CD4-positive, alpha-beta T cell treated with Interleukin-12 subunit alpha and Interleukin-12 subunit beta, for 1 hour (primary cell): ENCODE results near the gene TNNT1.
"Not testable (repeated sequence)": the region's sequence is repeated elsewhere in the genome, so short reads cannot be mapped to it uniquely, and the experiment has no call there.

Source experiments
- DNase-seq: peaks from one replicate; pipeline ENCODE4 v3.0.0-alpha.2; 2020

Gene TNNT1

DNA sequence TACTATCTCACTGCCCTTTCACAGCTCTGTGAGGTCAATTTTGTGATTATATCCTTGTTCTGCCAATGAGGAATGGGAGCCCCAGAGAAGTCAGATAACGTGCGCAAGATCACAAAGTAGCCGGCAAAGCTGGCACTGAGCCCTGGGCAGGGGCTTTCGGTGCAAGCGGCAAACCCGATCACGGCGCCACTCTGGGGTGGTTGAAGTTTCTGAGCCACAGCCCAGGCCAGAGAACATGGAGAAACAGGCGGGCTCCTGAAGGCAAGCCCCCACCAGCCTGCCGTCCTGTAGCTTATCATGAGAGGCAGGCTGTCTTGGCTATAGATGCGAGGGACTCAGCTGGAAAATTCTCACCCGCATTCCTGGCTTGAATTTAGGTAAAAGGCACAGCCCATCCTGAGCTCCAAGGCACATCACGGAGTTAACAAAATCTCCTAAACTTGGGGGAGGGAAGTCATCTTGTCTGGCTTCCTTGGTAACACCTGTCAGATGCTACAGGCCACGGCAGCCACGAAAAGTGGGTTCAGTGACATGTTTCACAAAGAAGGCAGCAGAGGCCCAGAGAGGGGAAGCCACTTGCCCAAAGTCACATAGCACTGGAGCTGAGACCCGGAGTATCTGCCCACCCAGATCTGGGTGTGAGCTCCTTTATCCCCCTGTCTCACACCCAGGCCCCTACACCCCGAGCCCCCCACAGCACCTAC lies 12.5 kb downstream of the TNNT1 start:
- no peak for DNase-seq

DNA sequence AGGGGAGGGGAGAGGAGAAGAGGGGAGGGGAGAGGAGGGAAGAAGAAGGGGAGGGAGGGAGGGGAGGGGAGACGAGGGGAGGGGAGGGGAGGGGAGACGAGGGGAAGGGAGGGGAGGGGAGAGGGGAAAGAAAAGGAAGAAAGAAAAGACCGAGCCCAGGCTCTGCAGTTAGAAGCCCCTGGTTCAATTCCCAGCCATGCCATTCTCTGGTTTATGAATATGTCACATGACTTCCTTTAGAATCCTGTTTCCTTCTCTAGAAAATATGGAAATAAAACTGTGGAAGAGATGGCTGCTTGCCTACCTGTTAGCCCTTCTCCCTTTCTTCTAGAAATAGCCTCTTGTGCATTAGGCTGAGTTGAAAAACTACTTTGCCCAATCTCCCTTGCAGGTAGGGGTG lies 14.3 kb downstream of the TNNT1 start:
- DNase-seq, result no peak

DNA sequence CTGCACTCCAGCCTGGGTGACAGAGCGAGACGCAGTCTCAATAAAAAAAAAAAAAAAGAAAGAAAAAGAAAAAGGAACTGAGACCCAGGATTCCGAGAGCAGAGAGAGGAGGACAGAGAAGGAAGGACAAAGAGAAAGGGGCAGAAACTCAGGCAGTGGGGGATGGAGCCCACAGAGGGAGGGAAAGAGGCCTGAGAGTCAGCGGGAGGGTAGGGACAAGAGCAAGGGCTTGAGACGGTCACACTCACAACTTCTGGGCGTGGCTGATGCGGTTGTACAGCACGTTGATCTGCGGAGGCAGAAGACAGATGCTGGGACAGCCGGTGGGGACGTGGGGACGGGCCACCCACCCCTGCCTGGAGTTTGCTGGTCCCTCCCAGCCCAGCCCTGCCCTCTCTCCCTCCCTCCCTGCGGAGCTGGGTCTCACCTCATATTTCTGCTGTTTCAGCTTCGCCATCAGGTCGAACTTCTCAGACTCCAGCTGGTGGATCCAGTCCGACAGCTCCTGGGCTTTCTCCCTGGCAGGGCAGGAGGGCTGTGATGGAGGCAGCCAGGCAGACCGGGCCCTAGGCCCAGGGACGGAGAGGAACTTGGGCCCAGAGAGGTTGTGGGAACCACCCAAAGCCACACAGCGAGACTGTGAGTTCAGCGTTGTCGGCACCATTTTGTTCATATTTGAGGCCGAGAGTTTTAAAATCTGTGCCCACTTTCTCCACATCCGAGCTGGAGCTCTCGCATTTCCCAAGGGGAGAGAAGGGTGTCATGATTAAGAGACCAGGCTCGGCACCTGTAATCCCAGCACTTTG lies 15.2 kb downstream of the TNNT1 start:
- no peak for DNase-seq

DNA sequence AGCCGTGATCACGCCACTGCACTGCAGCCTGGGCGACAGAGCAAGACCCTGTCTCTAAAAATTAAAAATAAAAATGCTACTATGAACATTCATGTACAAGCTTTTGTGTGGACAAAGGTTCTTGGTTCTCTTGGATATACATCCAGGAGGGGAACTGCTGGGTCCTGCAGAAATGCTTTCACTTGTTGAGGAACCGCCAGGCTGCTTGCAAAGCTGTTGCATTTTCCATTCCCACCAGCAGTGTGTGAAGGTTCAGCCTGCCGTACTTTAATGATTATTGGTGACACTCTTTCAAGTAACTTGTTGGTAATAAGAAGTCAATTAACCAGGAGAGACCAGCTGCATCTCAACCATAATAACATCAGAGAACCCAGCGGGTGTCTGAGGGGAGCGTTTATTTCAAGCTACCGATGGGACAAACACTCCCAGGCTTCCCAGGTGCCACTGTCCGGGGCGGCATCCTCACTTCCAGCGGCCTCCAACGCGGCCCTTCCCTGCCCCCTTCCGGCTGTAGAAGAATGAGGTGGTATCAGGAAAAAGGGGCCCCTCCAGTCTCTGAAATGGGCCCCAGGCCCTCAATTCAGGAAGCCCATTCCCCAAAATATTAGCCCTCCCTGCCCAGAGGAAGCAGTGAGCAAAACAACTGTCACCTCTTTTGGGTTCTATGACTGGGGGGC lies 16.4 kb downstream of the TNNT1 start:
- no peak for DNase-seq

DNA sequence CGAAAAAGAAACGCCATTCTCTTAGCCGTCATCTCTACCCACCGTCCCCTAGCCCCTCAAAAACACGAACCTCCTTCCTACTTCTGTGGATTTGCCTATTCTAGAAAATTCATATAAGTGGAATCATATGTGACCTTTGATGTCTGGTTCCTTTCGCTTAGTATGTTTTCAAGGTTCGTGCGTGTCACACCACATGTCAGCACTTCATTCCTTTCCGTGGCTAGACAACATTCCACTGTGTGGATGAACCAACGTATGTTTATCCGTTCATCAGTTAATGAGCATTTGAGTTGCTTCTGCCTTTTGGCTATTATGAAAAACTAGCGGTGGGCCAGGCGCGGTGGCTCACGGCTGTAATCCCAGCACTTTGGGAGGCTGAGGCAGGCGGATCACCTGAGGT lies 17.6 kb downstream of the TNNT1 start:
- no peak for DNase-seq

DNA sequence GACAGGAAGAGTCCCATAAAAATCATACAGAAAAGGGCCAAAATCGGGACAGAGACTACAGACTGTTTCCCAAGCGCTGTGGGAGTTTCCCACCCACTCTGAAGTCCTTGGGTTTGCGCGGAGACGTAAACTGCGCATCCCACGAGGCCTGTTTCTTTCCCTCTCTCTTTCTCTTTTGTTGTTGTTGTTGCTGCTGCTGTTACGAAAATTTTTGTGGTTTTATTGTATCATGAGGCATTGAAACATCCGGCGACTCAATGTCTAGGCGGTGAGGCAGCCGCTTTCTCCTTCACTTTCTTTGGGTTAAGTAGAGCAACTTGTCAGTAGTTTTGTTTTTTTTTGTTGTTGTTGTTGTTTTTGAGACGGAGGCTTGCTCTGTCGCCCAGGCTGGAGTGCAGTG lies 30.0 kb downstream of the TNNT1 start:
- DNase-seq, result no peak

DNA sequence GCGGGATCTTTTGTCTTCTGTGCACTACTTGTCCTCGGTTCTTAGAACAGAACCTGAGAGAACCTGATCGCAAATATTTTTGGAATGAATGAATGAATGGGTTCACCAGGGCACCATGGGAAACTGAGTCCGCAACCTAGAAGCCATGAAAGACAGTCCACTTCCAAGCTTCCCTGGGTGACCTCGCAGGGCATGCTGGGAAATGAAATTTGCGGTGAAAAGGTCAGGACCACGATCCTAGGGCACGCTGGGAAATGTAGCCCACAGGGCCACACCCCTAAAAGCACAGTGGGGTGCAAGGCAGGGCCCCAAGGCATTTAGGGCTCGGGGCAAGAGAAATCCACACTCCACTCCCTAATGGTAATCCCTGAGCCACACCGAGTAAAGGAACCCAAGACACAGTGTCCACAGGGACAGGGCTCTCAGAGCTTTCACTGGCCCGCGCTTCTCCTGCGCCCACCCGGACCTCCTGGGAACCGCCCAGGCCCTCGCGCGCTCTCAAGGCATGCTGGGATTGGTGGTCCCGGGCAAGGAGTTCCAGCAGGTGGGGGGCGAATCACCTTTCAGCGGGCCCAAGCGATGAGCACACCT lies 30.5 kb downstream of the TNNT1 start:
- DNase-seq, result peak; percentile 28

DNA sequence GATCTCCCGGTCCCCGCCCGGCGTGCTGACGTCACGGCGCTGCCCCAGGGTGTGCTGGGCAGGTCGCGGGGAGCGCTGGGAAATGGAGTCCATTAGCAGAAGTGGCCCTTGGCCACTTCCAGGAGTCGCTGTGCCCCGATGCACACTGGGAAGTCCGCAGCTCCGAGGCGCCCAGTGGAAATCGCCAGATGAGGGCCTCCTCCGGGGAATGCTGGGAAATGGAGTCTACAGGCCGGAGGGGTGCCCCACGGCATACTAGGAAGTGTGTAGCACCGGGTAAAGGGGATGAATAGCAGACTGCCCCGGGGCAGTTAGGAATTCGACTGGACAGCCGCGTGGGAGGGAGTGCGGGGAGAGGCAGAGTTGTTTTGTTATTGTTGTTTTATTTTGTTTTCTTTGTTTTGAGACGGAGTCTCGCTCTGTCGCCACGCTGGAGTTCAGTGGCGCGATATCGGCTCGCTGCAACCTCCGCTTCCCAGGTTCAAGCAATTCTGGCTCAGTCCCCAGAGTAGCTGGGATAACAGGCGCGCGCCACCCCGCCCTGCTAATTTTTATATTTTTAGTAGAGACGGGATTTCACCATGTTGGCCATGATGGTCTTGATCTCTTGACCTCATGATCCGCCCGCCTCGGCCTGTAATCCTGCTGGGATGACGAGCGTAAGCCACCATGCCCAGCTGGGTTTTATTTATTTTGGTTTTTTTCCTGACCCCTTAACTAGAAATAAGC lies 31.2 kb downstream of the TNNT1 start:
- DNase-seq, result peak; percentile 98

DNA sequence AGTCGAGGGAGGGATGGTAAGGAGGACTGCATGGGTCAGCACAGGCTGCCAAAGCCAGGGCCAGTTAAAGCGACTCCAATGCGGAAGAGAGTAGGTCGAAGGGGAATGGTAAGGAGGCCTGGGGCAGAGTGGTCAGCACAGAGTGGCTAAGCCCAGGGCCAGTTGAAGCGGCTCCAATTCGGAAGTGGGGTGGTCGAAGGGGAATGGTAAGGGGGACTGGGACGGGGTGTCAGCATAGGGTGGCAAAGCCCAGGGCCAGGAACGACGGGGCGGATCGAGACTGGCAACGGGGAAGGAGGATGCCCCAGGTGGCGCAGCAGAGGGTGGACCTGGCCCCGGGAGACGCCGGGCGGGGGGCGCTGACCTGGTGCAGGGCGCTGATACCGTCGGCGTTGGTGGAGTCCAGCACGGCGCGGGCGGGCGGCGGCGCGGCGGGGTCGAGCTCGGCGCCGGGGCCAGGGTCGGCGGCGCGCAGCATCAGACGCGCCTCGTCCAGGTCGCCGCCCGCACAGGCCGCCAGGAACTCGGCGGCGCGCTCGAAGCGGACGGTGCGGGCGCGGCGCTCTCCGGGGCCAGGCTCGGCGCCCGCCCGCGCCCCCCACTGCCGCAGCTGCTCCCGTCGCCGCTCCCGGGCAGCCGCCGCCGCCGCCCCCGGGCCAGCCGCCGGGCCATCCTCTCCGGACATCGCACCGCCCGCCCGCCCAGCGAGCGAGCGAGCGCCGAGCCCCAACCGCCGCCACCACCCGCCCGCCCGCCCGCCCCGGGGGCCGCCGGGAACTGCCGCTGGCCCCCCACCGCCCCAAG lies 31.9 kb downstream of the TNNT1 start, which contains the start of gene PPP1R12C:
TSS of gene PPP1R12C (minus strand) at position 779 of the 804 bp plus-strand sequence. CDS start at position 685, 94 bp downstream.
- peak; percentile 8 for DNase-seq

DNA sequence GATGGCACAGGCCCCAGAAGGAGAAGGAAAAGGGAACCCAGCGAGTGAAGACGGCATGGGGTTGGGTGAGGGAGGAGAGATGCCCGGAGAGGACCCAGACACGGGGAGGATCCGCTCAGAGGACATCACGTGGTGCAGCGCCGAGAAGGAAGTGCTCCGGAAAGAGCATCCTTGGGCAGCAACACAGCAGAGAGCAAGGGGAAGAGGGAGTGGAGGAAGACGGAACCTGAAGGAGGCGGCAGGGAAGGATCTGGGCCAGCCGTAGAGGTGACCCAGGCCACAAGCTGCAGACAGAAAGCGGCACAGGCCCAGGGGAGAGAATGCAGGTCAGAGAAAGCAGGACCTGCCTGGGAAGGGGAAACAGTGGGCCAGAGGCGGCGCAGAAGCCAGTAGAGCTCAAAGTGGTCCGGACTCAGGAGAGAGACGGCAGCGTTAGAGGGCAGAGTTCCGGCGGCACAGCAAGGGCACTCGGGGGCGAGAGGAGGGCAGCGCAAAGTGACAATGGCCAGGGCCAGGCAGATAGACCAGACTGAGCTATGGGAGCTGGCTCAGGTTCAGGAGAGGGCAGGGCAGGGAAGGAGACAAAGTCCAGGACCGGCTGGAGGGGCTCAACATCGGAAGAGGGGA lies 32.7 kb downstream of the TNNT1 start:
- peak; percentile 65 for DNase-seq

DNA sequence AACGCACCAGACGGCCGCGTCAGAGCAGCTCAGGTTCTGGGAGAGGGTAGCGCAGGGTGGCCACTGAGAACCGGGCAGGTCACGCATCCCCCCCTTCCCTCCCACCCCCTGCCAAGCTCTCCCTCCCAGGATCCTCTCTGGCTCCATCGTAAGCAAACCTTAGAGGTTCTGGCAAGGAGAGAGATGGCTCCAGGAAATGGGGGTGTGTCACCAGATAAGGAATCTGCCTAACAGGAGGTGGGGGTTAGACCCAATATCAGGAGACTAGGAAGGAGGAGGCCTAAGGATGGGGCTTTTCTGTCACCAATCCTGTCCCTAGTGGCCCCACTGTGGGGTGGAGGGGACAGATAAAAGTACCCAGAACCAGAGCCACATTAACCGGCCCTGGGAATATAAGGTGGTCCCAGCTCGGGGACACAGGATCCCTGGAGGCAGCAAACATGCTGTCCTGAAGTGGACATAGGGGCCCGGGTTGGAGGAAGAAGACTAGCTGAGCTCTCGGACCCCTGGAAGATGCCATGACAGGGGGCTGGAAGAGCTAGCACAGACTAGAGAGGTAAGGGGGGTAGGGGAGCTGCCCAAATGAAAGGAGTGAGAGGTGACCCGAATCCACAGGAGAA lies 33.5 kb downstream of the TNNT1 start:
- DNase-seq, result no peak

DNA sequence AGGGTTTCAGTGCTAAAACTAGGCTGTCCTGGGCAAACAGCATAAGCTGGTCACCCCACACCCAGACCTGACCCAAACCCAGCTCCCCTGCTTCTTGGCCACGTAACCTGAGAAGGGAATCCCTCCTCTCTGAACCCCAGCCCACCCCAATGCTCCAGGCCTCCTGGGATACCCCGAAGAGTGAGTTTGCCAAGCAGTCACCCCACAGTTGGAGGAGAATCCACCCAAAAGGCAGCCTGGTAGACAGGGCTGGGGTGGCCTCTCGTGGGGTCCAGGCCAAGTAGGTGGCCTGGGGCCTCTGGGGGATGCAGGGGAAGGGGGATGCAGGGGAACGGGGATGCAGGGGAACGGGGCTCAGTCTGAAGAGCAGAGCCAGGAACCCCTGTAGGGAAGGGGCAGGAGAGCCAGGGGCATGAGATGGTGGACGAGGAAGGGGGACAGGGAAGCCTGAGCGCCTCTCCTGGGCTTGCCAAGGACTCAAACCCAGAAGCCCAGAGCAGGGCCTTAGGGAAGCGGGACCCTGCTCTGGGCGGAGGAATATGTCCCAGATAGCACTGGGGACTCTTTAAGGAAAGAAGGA lies 34.4 kb downstream of the TNNT1 start:
- DNase-seq, result no peak

DNA sequence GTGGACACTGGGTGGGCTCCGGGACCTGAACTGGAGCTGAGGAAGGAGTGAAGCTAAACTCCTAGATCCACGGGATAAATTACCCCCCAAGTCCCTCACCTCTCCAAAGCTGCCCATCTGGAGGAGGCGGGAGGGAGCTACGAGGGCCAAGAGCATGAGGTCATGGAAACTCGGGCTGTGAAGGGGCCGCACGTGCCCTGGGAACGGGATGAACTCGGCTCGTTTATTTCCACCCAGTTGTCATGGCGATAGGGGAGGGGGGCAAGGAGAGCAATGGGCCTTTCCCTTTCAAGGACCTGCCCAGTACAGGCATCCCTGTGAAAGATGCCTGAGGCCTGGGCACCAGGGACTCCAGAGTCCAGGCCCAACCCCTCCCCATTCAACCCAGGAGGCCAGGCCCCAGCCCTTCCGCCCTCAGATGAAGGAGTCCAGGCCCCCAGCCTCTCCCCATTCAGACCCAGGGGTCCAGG lies 35.4 kb downstream of the TNNT1 start:
- DNase-seq, result no peak

DNA sequence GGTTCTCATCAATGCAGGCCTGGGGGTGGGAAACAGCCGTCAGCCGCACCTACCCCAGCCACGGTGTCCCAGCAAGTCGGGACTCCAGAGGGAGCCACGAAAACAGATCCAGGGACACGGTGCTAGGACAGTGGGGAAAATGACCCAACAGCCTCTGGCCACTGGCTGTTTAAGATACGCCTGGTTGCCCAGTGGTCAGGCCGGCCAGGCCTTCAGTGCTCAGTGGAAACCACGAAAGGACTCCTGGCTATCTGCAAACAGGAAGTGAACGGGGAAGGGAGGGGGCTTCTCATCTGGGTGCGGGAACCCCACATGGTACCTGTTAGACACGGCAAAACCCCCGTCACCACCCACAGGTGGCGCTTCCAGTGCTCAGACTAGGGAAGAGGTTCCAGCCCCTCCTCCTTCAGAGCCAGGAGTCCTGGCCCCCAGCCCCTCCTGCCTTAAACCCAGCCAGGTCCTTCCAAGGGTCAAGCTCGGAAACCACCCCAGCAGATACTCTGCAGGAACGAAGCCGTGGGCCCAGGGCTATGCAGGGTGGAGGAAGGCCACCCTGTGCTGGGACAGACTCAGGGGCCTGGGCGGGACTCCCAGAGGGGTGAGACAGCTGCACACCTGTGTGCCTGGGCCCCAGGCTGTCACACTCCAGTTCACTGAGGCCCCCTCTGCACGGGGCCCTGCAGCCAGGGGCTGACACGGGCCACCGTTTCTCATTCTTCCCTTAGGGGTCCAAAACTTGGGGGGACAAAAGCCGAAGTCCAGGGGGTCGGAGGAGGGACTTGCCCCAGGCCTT lies 36.0 kb downstream of the TNNT1 start:
- DNase-seq, result no peak

DNA sequence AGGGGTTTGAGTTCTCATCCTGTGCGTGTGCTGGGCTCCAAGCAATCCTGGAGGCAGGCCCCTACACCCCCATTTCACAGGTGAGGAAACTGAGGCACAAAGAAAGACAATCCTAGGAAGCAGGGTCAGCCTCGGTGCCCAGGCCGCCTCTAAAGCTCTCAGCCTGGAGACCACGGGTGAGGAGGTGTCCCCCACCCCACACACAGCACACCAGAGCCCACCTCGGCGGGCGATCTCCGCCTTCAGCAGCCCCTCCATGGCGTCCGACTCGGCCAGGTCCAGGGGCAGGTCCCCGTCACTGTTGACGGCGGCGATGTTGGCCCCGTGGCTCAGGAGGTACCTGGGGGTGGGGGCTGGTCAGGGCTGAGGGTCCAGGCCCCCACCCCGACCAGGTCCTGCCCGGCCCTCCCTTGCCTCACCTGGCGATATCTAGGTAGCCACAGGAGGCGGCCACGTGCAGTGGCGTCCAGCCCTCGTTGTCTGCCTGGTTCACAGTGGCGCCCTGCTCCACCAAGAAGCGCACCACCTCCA lies 36.7 kb downstream of the TNNT1 start:
- DNase-seq, result no peak

DNA sequence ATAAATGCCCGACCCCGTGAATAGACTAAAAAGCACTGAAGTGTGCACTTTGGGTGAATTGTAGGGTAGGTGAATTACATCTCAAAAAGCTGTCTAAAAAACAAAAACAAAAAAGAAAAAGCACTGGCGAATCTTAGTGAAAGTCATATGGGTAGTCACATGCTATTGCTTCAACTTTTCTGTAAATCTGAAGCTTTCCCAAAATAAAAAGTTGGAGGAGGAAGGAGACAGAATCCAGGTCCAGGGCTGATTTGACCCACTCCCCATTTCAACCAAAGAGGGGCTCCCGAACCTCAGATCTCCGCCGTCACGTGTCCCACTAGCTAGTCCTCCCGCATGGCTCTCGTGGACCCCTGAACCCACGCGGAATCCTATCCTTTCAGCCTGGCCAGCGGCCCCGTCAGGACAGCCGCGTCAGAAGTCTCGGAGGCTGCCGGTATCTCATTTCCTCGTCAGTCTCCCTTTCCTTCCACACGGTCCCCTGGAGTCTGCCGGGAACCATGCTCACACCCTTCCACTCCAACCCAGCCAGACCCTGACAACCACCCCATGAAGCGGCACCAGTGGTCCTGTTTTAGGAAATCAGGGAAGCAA lies 37.7 kb downstream of the TNNT1 start:
- DNase-seq, result no peak

DNA sequence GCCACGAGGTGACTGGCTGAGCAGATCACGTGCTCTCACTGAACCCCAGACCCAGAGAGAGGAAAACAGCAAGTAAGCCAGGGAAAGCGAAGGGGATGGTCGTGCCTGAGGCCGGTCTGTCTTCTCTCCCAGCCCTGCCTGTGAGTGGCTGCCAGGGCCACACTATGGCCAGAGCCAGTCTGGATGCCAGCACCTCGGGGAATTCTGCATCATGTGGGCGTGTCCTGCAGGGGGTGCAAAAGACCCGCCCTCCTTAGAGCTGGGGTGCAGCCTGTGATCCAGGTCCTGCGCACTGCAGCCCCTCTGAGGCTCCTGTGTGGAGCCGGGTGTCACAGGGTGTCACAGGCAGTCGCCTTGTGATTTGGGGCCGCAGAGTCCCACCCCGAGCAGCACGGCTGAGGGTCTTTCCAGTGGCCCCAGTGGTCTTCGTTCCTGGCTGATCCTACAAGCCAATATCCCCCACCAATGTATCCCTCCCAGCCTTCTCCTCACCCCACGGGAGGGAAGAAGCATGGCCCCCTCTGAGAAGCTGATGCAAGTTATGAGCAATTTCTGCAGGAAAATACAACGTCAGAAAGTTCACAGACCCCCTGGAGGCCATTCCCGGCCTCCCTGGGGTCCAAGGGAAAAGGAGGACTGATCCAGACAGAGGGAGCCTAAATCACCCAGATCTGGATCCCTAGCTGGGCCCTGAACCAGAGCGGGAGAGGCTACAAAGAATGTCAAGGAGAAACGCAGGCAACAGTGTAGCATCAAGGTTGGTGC lies 39.3 kb downstream of the TNNT1 start:
- no peak for DNase-seq

DNA sequence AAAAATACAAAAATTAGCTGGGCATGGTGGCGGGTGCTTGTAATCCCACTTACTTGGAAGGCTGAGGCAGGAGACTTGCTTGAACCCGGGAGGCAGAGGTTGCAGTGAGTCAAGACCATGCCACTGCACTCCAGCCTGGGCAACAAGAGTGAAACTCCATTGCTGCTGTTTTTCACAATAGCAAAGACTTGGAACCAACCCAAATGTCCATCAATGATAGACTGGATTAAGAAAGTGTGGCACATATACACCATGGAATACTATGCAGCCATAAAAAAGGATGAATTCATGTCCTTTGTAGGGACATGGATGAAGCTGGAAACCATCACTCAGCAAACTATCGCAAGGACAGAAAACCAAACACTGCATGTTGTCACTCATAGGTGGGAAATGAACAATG lies 41.8 kb downstream of the TNNT1 start:
- not testable (repeated sequence) for DNase-seq
